Measurements from ENCODE around the gene DPM2.

The DPM2 gene

DNA sequence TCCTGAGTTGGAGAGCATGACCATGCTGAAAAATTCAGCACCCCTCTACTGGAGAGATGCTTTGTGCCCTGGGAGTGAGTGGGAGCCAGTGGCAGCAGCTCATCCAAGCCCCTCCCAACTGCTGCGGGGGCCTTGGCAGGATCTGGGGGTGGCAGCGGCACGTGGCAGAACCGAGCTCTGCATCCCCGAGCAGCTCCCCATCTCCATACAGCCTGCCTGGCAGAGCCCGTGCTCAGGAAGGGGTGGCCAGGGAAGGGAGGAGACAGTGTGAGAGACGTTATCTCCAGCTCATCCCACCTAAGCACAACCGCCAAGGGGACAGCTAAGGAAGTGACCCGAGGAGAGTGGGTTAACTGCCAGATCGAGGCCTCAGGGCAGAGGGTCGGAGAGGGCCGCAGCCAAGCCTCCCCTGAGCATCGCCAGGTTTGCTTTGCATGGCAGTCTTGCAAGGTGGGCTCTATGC, 17.2 kb upstream of the DPM2 start:
- no peak for DNase-seq

DNA sequence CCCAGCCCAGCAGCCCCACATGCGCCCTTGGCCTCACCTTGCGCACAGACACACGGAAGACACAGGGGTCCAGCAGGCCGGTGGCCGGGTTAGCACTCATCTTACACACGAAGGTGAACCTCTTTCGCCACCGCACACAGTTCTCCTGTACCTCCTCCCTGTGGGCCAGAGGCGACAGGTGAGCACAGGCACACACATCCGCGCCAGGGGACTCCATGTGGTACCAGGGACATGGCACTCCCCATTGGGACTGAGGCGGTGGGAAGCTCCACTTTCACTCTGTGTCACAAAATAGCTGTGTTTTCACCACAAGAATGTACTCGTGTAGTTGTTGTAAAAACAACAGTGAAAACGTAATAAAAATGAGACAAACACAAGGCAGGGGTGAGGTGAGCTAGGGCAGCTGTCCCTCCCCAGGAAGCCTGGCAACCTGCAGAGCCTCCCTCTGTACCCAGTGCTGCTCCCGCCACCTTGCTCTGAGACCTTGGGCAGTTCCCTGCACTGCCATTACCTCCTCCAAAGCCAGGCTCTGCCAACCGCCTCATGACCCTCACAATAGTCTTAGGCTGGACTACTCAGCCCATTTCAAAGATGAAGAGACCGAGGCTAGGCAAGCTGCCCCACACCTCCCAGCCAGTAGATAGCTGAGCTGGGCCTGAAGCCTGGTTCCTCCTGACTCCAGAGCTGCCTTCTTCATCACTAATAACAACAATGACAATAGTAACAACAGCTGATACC, 16.3 kb upstream of the DPM2 start:
- DNase-seq: peak in 2 of 6 experiments; percentile 15 to 34

DNA sequence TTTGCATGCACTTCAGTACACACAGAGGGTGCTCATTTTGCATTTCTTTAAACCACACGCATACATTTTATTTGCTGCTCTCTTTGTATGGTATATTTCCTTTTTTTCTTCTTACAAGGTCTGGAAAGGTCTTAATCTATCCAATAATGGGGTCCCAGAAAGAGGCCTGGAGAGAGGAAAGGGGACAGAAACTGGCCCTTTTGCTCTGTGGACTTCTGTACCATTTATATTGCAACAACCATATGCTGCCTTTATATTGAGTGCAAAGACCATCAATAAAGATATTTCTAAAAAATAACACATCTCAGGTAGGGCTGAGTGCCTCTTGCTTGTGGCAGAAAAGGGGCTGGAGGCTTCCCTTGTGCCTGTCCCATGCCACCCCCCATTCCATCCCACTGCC, 15.5 kb upstream of the DPM2 start:
- no peak for DNase-seq

DNA sequence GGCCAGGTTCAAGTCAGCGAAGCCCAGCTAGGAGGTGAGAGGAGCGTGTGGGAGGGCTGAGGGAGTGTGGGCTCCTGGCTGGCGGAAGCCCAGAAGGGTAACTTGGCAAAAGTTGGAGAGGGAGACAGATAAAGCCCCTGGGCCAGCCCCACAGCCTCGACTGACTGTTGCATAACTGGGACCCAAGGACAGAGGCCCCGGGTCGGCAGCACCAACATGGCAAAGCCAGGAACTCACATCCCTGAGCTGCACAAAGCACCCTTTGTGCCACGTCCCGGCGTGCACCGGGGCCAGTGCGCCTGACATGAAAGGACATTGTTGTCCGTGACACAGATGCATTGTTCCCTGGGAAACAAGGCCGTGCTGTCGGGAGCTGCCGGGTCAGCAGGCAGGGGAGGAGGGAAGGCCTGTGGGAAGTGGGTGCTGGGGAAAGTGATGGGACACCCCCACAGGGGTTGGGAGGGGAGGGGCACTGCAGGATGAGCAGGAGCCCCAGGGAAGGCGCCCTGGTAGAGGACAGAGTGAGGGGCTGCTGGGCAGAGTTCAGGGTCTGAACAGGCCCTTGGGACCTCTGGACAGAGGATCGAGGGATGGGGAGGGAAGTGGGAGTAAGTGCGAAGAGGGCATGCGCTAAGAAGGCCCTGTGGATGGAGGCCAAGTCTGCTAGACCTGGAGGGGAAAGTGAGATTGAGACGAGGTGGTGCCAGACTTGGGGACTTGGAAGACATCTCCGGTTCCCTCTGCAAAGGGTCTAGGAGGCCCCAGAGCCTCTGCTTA, 13.0 kb upstream of the DPM2 start:
- DNase-seq: no peak

DNA sequence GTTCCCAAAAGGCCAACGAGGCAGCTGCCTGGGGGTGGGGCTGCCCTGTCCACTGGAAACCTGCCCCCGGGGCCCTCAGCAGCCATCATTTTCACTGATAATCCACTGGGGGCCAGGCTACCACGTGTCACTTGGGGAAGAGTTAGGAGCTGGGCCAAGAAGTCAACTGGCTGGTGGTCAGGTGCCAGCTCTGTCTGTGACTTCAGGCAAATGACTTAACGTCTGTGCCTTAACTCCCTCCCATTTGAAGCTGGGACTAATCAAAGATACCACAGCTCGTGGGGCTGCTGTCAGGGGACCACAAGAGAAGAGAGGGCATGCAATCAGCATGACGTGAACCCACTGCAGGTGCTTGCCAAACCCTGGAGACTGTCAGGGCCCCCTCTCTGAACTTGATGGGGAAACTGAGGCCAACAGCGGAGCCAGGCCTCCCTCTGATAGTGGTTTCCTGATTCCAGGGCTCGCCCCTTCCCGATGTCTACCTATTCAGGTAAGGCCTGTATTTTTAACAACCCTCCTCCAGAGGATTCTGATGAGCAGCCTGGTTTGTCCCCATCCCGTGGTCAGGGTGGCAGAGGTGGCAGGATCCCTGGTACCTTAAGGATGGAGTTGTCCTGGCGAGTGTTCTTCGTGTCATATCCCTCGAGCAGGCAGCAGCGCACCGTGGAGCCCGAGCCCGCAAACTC, 12.3 kb upstream of the DPM2 start:
- no peak for DNase-seq

DNA sequence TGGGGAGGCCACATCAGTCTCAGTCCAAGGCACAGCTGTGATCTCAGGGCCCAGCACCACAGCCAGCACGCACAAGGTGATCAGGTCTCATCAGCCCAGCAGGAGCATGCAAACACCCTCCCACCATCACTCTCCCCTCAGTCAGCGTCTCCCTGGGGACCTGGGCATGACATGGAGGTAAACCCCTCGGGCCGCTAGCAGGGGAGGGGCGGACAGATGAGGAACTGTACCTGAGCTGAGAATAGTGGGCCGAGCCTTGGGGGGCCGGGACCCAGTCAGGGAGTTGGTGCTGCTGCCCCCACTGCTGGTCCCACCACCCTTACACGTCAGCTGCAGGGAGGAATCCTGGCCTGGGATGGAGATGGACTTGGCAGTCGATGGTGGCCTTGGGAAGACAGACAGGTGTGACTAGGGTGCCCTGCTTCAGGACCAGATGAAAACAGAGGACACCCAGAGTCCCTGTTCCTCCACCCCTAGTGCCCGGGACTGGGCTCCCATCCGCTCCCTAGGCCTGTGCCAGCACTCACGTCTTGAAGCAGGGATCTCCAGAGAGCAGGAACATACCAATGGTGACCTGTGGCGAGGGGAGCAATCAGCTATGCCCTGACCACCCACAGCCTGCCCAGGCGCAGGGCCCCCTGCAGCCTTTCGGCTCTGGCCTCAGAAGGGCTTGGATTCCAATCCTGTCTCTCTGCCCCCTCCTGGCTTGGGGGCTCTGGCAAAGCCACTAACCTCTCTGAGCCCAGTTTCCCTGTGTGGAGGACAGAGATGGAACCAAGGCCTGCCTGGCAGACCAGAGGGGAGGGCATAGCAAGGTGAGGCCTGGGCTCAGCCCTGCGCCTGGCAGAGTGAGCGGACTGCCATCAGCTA, 10.4 kb upstream of the DPM2 start:
- no peak for DNase-seq

DNA sequence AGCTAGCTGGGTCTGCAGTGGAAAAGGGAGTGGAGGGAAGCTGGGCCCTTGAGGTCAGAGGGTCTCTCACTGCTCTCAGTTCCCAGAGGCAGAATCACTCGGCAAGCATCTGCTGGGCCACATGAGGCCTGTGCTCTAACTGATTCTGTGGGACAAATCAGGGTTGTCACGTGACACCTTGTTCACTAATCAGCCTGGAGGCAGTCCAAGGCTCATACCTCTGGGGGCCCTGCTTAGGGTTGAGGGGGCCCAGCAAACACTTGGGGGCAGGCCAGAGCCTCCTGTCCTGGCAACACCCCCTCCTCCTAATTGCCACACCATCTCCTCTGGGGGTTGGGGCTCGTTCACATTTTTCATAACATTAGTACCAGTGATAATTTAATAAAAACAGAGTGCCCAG, 9.1 kb upstream of the DPM2 start:
- no peak for DNase-seq

DNA sequence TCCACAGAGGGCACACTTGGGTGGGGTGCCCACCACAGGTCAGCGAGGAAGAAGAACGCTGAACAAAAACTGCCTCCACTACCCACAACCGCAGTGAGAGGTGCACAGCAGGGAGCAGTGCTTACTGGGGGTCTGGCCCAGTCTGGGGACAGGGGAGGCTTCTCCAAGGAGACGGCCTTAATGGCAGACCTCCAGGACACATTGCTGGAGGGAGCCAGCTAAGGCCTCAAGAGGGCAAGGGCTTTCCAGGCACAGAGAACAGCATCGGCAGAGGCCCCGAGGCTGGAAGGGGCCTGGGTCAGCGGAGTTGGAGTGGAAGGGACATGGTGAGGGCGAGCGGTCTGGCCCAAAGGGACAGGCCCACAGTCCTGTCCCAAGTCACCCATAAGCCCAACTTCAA, 8.3 kb upstream of the DPM2 start:
- DNase-seq: no peak

DNA sequence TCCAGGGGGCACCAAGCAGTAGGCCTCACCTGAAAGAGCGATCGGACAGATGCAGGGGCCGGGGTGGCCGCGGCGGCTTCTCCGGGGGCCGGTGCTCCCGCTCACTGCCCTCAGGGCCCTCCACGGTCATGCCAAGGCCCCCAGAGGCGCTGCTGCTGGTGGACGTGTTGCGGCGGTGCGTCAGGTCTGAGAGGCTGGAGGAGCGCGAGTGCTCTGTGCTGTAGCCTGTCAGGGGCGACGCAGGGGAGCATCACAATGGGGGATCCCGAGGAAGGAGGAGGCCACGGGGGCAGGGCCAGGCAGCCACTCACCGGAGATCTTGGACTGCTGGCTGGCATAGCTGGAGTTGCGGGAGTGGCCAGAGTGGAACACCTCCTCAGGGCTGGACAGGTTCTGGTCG, 7.7 kb upstream of the DPM2 start:
- no peak for DNase-seq

DNA sequence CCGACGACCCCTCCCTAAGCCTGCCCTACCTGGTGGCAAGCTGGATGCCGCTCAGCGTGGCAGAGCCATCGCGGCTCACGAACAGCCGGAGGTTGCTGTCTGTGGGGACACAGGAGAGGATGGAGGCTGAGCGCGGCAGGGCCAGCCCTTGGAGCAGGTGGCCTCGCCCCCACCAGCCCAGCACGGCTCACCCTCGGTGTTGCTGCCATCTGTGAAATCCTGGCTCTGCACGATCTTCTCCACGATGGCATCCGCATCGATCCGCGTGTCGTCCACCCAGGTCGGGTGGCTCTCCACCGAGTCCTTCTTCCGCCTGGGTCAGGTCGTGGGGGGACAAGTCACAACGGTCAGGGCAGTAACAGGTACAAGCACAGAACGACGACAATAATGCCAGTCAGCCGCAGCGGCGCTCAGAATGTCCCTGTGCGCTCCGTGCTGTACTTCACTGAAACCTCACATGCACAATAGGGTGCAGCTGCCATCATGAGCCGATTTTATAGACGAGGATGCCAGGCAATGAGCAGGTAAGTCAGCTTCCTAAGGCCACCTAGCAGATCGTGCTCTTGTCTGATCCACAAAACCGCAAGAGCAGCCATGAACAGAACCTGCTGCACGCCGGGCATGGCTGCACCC, 7.0 kb upstream of the DPM2 start:
- DNase-seq: no peak

DNA sequence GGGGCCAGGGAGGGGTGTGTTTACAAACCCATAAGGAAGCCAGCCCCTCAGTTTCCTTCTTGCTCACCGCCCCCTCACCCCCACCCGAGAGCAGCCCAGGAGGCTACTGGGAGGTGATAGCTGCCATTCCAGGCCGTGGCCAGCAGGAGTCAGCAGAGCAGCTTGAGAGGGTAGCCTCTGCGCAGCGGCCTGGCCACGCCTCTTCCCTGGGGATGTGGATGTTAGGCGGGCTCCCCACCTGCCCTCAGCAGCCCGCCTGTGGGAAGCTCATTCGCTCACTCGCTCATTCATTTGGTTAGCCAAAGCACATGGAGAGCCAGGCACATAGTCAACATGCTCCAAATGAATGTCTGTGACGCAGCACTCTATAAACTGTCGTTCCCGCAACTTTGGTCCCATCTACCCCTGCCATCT, 6.1 kb upstream of the DPM2 start:
- peak; percentile 54 to 78 (median 67) for DNase-seq

DNA sequence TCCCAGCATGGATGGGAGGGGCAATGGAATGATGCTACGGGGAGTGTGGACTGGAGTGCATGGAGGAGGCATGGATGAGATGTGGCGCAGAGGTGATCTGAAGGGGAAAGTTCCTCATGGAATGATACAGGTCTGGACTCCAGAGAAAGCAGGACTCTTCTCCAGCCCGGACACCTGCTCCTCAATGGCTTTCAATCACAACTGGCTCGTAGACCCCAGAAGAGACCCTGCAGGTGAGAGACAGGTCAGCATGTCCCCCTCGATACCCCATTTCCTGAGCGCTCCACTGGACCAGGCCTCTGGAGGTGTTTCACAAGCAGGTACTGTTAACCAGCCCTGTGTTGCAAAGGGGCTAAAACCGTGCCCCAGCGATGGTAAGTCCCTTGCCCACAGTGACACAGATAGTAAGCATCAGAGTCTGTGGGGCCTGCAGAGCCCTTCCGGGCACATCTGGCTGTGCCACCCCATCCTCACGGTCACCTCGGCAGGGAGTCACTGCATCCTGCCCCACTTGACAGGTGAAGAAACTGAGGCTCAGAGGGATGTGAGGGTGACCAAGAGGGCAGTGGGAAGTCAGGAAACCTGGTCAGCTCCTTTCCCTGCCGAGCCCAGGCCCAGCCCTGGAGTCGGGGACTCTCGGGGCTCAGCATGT, 5.5 kb upstream of the DPM2 start:
- no peak for DNase-seq

DNA sequence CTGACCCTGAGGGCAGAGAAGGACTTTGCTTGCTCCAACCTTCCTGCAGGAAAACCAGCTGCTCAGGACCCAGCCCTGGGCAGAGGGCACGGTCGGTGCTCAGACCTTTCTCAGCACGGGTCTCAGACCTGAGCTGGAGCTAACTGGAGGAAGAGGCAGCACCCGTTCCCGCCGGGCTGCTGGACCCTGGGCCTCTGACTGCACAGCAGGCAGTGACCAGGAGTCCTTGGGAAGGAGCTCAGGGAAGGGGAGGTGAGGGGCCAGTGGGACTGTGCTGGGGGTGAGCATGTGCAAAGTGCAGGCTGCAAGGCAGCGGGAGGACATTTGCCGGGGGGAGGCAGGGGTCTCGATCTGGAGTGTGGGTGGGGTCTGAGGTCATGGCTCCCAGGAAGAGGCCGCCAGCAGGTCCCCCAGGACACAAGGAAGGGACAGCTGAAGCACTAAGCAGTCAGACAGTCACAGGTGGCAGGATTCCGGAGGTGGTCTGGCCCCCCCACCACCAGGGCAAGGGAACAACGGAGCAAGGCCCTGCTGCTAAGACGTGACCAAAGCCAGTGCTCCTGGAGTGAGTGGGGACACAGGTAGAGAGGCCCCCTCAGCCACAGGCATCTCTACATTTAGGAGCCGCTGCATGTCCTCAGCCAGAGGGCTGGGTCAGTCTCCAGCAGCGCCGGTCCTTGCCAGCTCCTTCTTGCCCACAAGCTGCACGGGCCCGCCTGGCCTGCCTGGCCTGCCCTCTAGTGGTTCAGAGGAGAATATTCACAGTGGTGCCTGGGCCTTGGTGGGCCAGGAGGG, 4.8 kb upstream of the DPM2 start:
- DNase-seq: peak in 4 of 6 experiments; percentile 41 to 59 (median 45)

DNA sequence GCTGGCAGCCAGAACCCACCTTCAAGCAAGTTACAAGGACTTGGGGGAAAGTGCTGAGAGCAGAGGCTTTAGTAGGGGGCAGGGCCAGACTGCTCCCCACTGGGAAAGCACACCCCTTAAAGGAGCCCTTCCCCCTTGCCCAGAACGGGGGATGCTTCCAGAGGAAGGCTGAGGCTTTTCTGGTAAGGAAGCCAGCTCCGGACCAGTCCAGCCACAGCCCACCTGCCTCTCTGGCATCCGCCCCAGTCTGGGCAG, 4.2 kb upstream of the DPM2 start:
- no peak for DNase-seq

DNA sequence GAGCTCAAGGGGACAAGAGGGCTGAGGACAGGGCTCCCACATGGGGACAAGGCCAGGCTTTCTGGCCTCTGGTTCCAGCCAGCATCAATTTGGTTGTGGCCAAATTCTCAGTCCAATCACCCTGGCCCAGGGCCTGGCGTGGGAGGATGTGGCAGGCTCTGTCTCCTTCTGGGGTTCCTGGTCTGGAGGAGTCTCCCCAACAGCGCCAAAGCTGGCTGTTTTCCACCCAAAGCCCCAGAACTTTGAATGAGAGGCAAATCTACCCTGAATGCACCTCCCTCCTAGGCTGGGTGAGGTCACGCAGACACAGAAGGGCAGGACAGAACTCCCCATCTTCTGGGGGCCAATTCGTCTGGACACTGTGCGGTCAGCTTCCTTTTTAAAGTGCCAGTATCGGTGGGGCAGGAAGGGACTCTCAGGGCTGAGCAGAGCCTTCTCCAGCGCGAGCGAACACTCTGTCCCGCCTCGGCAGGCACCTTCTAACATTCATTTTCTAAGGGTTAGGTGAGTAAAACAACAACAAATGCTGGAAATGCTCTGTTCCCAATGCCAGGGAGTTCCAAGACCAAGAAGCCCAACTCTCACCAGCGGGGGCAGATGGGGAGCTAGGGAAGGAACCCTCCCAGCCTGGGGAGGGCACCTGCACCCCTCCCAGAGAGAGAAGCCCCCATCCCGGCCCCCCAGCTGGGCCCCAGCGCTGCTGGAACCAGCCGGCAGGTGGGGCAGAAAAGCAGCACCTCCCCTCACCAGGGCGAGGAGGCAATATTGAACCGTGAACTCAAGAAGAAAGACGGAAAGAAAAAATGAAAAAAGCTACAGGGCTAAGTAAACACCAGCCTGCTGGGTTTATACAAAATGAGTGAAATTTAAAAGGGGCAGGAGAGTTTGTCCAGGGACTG, 3.7 kb upstream of the DPM2 start:
- no peak for DNase-seq

DNA sequence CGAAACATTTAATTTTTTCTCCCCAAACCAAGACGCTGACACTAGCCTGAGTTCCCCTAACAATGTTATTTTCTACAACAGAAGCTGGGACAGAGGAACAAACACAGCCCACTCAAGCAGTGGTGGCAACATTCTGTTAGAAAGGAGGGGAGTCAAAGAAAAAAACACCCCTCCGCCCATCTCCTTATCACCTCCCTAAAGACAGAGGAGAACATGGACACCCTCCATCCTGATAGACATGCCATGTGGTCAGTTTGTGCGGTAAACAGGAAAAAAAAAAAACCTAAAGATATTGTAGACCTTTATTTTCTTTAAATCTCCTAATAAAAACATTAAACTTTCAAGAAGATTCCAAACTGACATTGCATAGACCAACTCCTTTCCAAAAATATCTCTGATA, 2.9 kb upstream of the DPM2 start:
- DNase-seq: no peak

DNA sequence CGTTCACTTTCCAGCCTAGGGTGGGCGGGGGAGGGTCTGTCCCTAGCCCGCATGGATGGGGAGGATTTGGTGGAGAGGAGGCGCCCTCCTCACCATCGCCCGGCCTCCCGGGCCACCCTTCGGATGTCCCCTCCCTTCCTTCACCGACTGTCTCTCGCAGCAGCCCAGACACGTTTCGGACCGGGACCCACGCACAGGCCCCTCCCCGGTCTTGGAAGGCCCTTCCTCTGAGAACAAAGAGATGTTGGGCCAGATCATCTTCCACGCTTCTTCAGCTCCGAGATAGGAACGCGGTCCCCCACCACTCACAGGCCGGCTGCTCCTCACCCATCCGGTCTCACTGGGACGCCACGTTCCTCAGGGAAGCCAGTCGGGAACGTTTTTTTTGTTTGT, 640 bp upstream of the DPM2 start:
- peak in 1 of 6 experiments; percentile 58 for DNase-seq

DNA sequence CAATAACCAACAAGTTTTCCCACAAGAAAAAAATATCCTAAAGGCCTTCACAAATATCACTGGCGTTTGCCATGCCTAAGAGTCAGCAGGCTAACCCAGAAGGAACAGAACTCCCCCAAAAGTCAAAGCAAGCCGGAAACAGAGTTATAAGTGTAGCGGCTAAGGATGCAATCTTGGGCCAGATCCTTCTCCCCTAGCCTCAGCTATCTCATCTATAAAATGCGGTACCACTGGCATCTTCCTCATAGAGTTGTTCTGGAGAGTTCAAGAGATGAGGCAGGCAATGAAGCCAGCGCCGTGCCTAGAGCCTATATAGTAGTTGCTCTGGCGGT, 632 bp downstream of the DPM2 start:
- DNase-seq: no peak

DNA sequence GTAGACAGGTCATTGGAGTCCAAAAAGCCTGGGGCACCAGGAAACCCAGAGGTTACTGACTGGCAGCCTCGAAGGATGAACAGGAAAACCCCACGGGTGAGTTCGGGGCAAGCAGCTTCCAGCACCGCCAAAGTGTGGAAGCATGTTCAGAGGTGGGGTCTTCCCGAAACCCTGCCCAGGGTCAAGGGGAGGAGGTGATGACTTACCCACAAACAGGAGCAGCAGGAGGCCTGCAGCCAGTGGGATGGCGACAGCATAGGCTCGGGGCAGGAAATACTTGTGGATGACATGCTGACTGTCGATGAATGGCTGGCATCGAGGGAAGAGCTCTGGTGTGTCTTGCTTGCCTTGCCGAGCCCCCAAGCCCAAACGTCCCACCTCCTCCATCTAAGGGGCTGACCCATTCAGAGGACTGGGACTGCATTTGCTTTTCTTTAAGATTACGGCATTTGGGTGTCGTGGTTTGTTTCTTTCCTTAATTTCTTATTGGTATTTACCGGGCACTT, 1.3 kb downstream of the DPM2 start:
- no peak for DNase-seq

DNA sequence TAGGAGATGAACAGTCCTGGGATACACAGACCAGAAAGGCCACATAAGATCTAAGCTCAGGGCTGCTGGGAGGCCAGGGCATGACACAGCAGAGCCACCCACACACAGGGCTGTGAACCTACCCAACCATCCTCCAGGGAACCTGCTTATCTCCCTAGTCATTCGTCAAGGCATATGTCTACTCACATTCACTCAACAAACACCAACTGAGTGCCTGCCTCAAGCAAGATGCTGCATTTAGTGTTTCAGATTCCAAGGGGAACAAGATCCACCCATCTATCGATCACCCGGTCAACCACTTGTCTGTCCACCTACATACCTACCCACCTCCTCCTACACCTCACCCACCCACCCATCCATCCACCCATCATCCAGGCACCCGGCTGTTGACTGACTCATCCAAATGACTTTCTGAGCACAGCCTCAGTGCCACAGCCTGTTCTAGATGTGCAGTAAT, 1.9 kb downstream of the DPM2 start:
- DNase-seq: no peak
